ENCODE measurements around the gene CCDC157.
"Not testable (repeated sequence)": the region's sequence is repeated elsewhere in the genome, so short reads cannot be mapped to it uniquely, and the experiment has no call there.

Gene CCDC157

DNA sequence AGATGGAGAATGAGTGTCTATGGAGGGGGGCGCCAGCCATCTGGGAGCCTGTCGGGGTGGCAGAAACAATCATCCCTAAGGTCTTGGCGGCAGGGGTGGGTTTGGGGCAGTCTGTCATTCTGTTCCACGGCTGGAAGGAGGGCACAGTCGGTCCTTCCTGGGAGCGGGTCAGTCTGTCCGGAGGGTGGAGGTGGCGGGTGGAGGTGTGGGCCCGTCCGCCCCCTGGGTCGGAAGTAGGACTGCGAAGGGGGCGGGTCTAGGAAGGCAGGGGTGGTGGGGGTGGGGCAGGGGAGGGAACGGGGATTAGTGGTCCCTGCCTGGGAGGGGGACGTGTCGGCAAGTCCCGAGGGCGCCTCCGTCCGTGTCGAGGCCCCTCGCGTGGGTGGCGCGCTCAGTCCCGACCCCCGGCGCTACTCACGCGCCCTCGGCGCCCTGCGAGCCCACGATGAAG lies 30.5 kb upstream of the CCDC157 start:
- peak; percentile 35 for DNase-seq

DNA sequence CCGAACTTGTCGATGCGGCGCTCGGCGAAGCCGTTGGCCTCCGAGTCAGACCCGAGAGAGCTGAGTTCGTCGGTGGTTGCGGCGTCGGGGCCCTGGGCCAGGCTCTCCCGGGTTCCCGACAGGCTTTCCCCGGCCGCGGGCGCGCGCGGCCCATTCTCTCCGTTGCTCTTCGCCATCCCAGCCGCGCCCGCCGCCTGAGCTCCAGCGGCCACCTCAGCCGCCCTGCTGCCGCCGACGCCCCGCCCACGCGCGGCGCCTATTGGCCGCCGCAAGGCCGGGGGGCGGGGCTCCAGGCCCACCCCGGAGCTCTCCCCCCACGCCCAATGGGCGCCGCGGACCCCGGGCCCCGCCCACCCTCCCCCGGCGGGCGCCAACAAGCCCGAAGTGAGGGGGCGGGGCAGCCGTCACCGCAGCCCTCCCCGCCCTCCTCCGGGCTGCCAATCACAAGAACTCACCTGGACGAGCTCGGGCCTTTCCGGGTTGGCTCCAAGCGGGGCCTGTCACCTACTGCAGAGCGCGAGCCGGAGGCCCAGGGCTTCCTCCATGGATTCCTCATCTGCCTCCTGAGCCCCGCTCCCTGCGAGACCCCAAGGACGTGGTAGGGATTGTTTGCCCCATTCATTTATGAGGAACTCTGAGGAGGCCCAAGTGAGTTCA lies 30.0 kb upstream of the CCDC157 start, which contains the start of gene TBC1D10A:
Gene TBC1D10A (minus strand): TSS at position 236 of the 657 bp plus-strand sequence. CDS start 60 bp downstream, at position 176.
- DNase-seq, result peak; percentile 97

DNA sequence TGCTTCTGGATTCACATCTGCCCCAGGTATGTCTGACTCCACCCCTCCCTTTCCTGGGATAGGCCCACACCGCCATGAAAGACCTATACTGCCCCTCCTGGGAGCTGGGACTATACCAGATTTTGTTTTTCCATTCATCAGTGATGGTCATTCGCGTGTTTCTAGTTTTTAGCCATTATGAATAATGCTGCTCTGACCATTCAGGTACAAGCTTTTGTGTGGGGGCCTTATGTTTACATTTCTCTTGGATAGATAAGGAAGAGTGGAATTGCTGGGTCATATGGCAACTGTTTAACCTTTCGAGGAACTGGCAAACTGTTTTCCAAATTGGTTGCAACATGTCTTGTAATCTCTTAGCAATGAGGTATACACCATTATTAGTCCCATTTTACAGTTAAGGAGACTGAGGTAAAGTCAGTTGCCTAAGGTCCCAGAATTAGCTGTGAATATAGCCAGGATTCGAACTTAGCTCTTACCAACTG lies 28.9 kb upstream of the CCDC157 start:
- DNase-seq, result no peak

DNA sequence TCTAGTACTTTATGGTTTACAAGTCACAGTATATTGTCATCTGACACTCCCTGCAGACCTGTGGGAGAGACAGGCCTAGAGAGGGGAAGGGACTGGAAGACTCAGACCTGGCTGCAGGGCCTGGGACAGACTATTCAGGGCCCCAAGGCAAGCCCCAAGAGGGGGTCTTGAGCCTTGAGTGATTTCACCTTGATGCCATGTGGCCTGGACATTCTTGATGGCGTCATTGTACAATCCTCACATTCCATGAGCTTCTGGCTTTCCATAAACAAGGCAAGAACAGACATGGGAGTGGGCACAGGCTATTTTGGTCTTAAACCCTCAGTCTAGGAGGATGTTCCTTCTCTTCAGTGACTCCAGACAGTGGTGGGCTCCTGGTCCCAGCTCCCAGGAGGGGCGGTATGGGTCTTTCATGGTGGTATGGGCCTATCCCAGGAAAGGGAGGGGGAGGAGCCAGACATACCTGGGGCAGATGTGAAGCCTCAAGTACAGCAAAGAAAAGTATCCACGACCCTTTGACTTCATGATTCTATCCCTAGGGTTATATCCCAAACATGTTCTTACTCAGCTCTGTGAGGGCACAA lies 28.2 kb upstream of the CCDC157 start:
- no peak for DNase-seq

DNA sequence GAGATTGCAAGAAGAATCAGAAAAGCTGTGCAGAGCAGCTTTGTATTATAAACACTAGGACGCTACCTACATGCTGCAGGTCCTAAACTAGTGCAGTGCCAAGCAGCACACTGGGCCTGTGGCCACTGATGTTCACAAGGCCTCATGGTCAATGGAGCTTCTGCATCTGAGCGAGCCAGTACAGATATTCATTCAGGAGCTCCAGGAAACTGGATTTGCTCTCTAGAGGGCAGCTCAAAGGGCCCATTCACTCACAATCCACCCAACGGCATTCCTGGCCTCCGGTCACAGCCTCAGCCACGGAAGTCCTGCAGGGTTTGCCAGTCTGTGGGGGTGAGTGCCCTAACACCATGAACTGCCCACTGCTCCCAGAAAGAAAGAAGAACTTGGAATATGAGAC lies 24.3 kb upstream of the CCDC157 start:
- DNase-seq, result no peak

DNA sequence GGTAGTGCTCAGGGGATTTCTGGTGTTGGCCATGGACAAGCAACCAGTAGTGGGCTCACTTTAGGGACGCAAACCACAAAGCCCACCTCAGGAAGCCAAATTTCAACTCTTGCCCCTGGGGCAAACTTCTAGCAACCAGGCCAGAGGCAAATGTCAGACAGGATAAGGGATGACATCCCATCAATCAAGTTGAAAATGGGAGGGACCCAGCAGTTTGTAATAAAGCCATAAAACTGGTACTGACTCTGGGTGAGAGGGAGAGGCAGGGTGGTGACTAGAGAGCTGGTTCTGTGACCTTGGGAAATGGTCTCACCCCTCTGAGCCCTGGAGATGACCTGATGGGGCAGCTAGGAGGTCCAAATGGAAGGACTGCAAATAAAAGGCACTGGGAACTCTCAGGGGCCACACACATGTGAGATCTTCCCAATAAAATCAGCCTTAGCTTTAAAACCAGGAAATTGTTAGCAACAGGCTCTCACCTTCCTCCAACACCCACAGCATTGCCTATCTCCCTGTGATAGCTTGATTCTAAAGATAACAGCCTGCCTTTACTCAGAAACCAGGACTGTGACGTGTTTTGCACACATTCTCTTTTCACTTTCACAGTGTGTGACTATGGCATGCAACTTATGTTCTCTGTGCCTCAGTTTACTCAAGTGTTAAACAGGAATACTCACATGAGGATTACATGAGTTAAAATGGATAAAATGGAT lies 23.7 kb upstream of the CCDC157 start:
- DNase-seq, result peak; percentile 36

DNA sequence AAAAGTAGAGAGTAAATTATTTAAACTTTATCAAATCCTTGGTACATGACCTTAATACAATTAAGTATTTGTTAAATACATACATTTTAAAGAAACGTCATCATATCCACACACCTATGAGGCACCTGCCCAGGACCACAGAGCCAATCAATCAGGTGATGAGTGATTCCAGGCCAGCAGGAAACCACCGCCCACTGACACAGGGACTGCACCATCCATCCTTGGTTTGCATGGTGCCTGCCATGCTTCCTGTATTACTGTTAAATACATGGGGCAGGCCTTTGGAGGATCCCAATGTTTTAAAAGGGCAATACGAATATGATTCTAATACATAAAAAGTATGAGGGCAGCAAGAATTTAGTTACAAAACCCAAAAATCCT lies 23.1 kb upstream of the CCDC157 start:
- no peak for DNase-seq

DNA sequence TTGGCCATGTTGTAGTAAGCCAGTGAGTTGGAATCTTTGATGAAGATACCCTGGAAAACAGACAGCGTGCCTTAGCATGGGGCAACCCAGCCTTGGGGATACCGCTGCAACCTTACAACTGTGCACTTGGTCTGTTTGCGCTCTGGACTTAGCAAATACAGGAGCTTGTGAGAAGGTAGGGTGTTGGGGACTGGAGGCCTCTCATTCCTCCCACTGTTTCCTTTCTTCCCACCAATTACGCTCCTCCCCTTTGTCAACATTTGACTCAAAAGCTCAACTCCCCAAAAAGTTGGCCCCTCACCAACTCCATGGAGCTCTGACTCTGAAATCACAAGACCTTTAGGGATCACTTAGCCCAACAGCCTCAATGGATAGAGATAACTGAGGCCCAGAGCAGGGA lies 22.2 kb upstream of the CCDC157 start:
- DNase-seq, result no peak

DNA sequence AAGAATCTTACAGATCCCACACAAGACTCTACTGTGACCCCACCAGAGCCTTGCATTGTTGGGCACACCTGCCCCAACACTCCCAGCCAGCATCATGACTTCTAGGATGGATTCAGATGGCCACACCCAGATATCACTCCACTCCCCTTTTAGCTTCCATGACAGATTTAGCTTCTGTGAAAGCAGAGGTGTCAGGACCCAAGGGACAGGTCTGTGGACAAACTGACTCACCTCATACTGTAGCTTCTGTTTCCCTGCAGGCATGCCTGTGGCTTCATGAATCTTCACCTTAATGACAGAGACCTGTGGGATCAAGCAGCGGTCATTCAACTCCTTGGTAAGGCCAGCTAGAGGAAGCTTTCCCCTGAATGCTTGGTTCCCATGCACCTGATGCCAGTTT lies 21.6 kb upstream of the CCDC157 start:
- no peak for DNase-seq

DNA sequence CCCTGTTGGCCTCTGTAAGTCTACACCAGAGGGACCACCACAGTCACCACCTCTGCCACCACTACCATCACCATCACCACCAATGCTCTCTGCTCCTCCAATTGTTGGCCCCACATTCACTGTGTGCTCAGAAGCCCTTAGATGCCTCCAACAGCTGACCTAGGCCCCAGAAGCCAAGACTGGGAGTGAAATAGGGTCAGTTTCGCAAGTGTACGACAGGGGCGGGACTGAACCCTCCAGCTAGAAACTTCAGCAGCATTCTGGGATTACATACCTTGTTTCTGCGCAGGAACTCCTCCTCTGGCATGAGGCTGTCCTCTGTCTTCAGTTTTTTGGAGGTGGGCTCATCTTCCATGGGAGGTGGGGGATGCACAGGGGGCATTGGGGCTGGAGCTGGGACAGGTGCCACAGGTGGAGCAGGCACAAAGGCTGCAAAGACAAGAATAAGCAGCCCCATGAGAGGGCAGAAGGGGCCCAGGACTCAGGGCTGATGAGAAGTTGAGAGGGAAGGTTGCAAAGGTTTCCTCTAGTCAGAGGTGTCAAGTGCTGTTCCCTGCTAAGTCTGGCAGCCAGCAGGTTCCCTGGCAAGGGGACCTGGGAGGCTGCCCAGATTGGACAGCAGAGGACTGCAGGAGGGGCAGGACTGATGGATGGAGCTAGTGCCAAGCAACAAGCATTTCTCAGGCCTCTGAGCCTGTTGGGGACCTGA lies 19.9 kb upstream of the CCDC157 start:
- no peak for DNase-seq

DNA sequence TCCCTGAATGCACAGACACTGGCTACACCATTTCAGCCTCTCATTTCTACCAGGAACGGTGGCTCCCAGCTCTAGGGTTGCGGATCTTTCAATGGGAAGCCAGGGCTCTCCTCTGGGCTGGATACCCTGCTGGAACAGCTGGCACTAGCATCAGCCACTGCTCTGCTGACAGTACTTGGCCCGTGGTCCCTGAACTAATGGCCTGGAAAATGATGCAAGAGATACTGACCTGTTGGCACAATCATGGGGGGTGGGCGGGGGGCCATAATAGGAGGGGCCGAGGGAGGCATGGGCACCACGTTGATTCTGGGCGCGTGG lies 19.4 kb upstream of the CCDC157 start:
- DNase-seq, result no peak

DNA sequence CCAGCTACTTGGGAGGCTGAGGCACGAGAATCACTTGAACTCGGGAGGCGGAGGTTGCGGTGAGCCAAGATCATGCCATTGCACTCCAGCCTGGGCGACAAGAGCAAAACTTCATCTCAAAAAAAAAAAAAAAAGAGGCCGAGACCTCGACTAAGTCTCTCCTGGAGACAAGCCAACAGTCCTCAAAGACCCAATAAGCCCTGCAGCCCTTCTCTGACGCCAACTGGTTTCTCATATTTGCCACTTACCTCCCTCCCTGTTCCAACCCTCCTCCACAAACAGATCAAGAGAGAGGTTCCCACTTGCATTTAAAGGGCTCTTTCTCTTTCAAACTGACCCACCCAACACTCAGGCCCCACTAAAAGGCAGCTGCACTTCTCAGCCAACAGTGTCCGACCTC lies 18.5 kb upstream of the CCDC157 start:
- DNase-seq, result not testable (repeated sequence)

DNA sequence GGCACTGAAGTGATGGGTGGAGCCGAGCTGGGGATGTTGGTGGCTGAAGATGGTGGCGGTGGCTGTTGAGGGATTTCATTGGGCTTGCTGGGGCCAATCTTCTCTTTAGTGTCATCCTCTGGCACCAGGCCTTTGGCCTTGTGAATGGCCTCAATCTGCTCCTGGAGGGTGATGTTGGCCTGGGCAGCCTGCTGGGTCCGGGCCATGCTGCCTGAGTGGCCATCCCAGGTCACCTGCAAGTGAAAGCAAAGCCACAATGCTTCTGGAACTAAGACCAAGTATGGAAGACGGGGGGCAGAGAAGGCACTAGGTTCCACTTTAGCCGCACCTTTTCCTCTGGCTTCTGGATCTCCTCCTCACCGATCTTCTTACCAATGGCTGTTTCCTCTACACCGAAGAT lies 18.0 kb upstream of the CCDC157 start:
- no peak for DNase-seq

DNA sequence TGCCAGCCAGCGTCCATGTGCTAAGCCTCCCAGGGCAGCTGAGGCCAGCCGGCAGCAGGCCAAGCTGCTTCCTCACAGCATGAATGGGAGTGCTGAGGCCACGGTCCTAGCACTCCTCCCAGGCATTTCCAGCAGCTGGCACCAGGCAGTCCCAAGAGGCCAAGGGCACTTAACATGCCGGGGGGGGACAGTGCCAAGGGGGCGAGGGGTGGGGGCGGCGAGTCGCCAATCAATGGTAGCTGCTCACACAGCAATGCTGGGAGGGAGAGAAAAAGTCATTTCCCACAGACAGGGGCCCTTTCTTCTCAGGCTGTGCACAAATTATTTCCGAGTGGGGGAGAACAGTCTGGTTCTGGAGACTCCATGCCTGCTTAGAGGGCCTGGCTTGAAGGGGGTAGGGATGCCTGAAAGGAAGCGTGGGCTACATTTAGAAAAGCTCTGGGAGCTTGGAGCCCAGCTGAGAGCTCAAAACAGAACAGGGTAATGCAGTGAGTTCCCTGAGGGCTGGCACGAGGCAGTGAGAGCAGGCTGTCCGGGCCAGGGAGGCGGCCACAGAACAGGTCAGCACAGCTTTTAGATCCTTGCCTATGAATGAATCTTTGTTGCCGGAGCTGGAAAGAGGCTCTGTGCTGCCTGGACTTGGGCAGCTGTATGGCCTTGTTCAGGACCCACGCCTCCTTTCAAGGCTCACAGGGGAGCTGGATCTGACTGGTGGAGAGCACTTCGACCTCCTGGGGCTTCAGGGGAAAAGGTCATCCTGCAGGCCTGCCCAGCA lies 15.7 kb upstream of the CCDC157 start:
- no peak for DNase-seq

DNA sequence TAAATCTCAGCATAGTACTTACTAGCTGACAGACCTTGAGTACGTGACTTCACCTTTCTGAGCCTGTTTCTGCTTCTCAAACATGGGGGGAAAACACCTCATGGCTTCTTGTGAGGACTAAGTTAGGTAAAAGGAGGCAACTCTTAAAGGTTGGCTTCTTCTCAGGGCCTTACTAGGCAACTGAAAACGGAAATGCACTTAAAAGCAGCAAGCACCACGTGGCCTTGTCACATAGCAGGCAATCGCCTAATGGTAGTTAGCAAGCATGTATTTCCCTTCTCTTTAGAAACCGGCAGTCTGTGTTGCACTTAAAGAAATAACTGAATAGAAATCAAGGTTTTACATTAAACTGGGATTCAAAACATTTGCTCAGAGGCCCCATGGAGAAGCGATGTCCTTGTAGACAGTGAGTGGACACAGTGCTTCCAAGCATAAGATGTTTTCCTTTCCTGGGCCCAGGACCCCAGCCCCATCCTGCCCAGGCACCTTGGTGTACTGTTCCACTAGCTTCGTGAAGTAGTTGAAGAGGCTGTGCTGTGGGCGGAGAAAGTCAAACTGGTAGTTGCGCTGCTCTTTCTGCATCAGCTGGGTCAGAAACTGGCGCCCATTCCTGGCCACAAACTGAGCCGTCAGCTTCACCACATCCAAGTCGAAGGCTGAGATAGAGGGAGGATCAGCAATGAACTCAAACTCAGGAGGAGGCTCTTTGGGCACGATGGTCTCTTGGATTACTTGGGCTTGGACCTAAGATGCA lies 12.2 kb upstream of the CCDC157 start:
- DNase-seq, result peak; percentile 57

DNA sequence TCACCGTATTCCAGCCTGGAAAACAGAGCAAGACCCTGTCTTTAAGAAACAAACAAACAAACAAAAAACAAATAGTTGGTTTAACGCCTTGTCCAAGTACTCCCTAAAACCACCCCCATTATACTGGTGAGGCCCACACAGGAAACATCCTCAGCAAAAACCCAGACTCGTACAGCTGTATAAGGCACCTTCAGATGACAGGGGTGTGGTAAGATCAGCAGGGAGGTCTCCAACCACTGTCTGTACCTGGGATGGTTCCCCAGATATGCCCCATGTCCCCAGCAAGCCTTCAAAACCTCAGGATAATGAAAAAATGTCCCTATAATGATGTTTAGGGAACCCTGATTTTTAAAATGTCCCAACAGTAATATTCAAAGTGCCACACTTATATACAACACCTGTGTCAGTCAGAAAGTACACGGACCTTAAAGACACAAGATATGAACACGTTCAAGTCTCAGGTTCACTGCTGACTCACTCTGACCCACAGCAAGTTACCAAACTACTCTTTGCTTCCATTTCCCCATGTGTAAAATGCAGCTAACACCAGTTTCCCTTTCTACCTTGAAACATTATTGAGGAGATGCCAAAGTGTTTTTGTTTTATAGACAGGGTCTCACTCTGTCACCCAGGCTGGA lies 9.4 kb upstream of the CCDC157 start:
- DNase-seq, result peak; percentile 58

DNA sequence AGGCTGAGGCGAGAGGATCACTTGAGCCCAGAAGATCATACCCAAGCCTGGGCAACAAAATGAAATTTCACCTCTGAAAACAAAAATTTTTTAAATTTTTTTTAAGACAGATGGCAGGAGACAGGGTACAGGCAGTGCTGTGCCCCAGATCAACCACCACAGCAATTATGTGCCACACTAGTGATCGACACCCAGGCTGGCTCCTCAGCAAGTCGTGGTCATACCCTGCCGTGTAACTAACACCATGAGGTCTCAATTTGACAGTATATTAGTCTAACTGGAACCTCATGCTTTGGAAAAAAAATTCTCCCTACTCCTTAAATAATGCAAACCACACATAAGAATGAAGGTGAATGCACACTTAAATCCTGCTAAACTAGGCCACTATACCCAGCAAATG lies 8.4 kb upstream of the CCDC157 start:
- peak; percentile 54 for DNase-seq

DNA sequence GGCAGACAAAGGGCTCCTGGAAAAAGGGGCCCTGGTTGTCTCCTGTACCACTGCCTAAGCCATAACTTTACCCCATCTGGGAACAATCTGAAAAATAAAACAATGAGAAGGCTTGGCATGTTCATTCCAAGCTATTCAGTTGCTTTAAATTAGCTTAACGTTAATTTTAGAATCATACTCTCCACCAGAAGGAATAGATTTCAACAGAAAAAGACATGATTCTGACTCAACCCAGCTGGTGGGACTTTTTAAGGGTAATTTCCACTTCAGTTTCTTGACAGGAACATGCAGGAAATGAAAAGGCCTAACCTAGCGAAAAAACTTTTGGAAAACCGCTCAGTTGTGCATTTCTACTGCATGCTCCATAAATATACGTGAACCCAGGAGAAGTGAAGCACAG lies 8.0 kb upstream of the CCDC157 start:
- peak; percentile 28 for DNase-seq

DNA sequence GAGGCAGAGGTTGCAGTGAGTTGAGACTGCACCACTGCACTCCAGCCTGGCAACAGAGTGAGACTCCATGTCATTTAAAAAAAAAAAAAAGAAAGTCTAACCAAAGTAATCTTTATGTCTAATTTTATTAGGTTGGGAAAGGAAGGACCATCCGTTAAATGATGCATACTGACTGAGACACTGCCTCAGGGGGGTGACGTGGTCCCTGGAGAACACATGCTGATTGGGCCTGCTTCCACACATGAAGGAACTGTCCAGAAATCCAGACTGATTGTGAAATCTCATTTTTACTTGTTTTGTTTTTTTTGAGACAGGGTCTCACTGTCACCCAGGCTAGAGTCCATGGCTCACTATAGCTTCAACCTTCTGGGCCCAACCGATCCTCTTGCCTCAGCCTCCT lies 5.6 kb upstream of the CCDC157 start:
- DNase-seq, result no peak

DNA sequence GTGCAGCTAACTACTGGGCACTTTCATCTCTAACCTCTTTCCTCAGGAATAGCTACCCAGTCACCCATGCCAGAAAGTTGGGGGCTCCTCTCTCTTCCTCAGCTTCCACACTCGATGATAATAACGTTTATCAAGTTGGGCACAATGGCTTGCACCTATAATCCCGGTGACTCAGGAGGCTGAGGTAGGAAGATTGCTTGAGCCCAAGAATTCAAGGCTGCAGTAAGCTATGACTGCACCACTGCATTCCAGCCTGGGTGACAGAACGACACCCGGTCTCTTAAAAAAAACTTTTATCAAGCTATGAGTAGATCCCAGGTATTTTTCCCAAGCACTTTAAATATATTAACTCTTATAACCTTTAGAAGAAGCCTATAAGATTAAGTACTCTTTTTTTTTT lies 2.2 kb upstream of the CCDC157 start:
- no peak for DNase-seq

DNA sequence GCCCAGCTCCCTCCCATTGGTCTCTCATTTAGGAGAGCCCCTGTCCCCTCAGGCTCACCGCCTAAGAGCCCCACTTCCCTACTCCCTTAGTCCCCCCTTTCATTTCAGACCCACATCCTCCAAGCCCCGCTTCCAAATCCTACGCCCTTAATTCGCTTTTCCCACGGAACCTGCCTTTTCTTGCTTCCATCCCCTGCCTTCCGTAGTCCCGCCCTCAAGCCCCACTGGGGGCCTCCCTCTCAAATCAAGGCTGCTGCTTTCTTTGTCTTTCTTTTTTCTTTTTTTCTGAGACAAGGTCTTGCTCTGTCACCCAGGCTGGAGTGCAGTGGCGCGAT lies 396 bp downstream of the CCDC157 start:
- no peak for DNase-seq

Measured in activated CD4-positive, alpha-beta T cell treated with anti-CD3 and anti-CD28 coated beads, Interleukin-2, Interleukin-6, amounts not matched to agents 100 ng/mL and 50 ng/mL, durations not matched to agents 16 hours and 8 hours (primary cell).